ENCODE results near the gene PANK4. TPM values are rescaled to one million over a fixed set of nuclear protein-coding genes. Genes with fewer than 3 reads are reported as not detected.

Gene PANK4
- total RNA-seq, 3 donors from 2014 or later, result 38.4 to 40.5 (median 40.0) TPM

- Mint-ChIP-seq H3K36me3 (ENCODE audit: insufficient read depth) (no peaks in the 10 kb centered on the region), H3K4me3 (no peak overlapping the region), H3K4me1 (ENCODE audit: low read depth) (peaks cover 29% of the 10 kb centered on the region), H3K27me3 (ENCODE audit: low read depth) (no peaks in the 10 kb centered on the region), H3K9me3 (no peaks in the 10 kb centered on the region)
- ATAC-seq, result no peak
- DNase-seq, result no peak
Measured at GRCh38 chr1:2544093-2544874, 17.9 kb upstream of the PANK4 start.

- no peak for ATAC-seq
- H3K27me3 Mint-ChIP-seq (ENCODE audit: low read depth), result no peaks in the 10 kb centered on the region
- DNase-seq, result peak; percentile 36
- no peaks in the 10 kb centered on the region for H3K36me3 Mint-ChIP-seq (ENCODE audit: insufficient read depth)
- no peak overlapping the region for H3K4me3 Mint-ChIP-seq
- H3K9me3 Mint-ChIP-seq, result no peaks in the 10 kb centered on the region
- H3K4me1 Mint-ChIP-seq (ENCODE audit: low read depth), result peaks cover 23% of the 10 kb centered on the region
Measured at GRCh38 chr1:2543543-2544092, 17.2 kb upstream of the PANK4 start.

- Mint-ChIP-seq H3K4me3 (no peak overlapping the region), H3K4me1 (ENCODE audit: low read depth) (peaks cover 13% of the 10 kb centered on the region), H3K36me3 (ENCODE audit: insufficient read depth) (no peaks in the 10 kb centered on the region), H3K9me3 (no peaks in the 10 kb centered on the region), H3K27me3 (ENCODE audit: low read depth) (no peaks in the 10 kb centered on the region)
- DNase-seq (no peak), ATAC-seq (no peak)
Measured at GRCh38 chr1:2542246-2542915, 16.0 kb upstream of the PANK4 start.

- Mint-ChIP-seq H3K4me3 (peak overlapping the region; percentile 26), H3K27me3 (ENCODE audit: low read depth) (no peaks in the 10 kb centered on the region), H3K36me3 (ENCODE audit: insufficient read depth) (no peaks in the 10 kb centered on the region), H3K9me3 (no peaks in the 10 kb centered on the region), H3K4me1 (ENCODE audit: low read depth) (peaks cover 11% of the 10 kb centered on the region)
- ATAC-seq, result no peak
- DNase-seq, result no peak
Measured at GRCh38 chr1:2541619-2542245, 15.3 kb upstream of the PANK4 start.

GRCh38 chr1:2540816-2541492 lies 14.6 kb upstream of the PANK4 start:
- H3K9me3 Mint-ChIP-seq, result no peaks in the 10 kb centered on the region
- peaks cover 11% of the 10 kb centered on the region for H3K4me1 Mint-ChIP-seq (ENCODE audit: low read depth)
- no peaks in the 10 kb centered on the region for H3K36me3 Mint-ChIP-seq (ENCODE audit: insufficient read depth)
- ATAC-seq (no peak), DNase-seq (no peak)
- no peaks in the 10 kb centered on the region for H3K27me3 Mint-ChIP-seq (ENCODE audit: low read depth)
- no peak overlapping the region for H3K4me3 Mint-ChIP-seq

GRCh38 chr1:2539312-2539907 lies 13.0 kb upstream of the PANK4 start:
- Mint-ChIP-seq H3K4me3 (no peak overlapping the region), H3K4me1 (ENCODE audit: low read depth) (peaks cover 8% of the 10 kb centered on the region), H3K9me3 (no peaks in the 10 kb centered on the region), H3K27me3 (ENCODE audit: low read depth) (peaks cover 3% of the 10 kb centered on the region), H3K36me3 (ENCODE audit: insufficient read depth) (no peaks in the 10 kb centered on the region)
- DNase-seq (no peak), ATAC-seq (peak; percentile 39 to 47)

GRCh38 chr1:2538872-2539271 lies 12.5 kb upstream of the PANK4 start:
- H3K36me3 Mint-ChIP-seq (ENCODE audit: insufficient read depth), result no peaks in the 10 kb centered on the region
- no peaks in the 10 kb centered on the region for H3K9me3 Mint-ChIP-seq
- H3K27me3 Mint-ChIP-seq (ENCODE audit: low read depth), result peaks cover 5% of the 10 kb centered on the region
- ATAC-seq, result no peak
- H3K4me1 Mint-ChIP-seq (ENCODE audit: low read depth), result peaks cover 4% of the 10 kb centered on the region
- DNase-seq, result no peak
- no peak overlapping the region for H3K4me3 Mint-ChIP-seq

- Mint-ChIP-seq H3K9me3 (no peaks in the 10 kb centered on the region), H3K36me3 (ENCODE audit: insufficient read depth) (no peaks in the 10 kb centered on the region), H3K4me3 (no peak overlapping the region), H3K4me1 (ENCODE audit: low read depth) (peaks cover 4% of the 10 kb centered on the region), H3K27me3 (ENCODE audit: low read depth) (peaks cover 8% of the 10 kb centered on the region)
- no peak for ATAC-seq
- no peak for DNase-seq
Measured at GRCh38 chr1:2538376-2538775, 12.0 kb upstream of the PANK4 start.

GRCh38 chr1:2537784-2538115 lies 11.4 kb upstream of the PANK4 start:
- ATAC-seq (no peak), DNase-seq (no peak)
- H3K9me3 Mint-ChIP-seq, result no peaks in the 10 kb centered on the region
- no peak overlapping the region for H3K4me3 Mint-ChIP-seq
- H3K27me3 Mint-ChIP-seq (ENCODE audit: low read depth), result peaks cover 12% of the 10 kb centered on the region
- H3K4me1 Mint-ChIP-seq (ENCODE audit: low read depth), result peaks cover 4% of the 10 kb centered on the region
- no peaks in the 10 kb centered on the region for H3K36me3 Mint-ChIP-seq (ENCODE audit: insufficient read depth)

GRCh38 chr1:2535981-2536380 lies 9.6 kb upstream of the PANK4 start:
- Mint-ChIP-seq H3K36me3 (ENCODE audit: insufficient read depth) (no peaks in the 10 kb centered on the region), H3K4me1 (ENCODE audit: low read depth) (peaks cover 2% of the 10 kb centered on the region), H3K9me3 (no peaks in the 10 kb centered on the region), H3K4me3 (no peak overlapping the region), H3K27me3 (ENCODE audit: low read depth) (peaks cover 21% of the 10 kb centered on the region)
- no peak for DNase-seq
- no peak for ATAC-seq

- Mint-ChIP-seq H3K4me3 (no peak overlapping the region), H3K9me3 (no peaks in the 10 kb centered on the region), H3K27me3 (ENCODE audit: low read depth) (peaks cover 25% of the 10 kb centered on the region), H3K36me3 (ENCODE audit: insufficient read depth) (no peaks in the 10 kb centered on the region), H3K4me1 (ENCODE audit: low read depth) (peaks cover 7% of the 10 kb centered on the region)
- ATAC-seq (no peak), DNase-seq (no peak)
Measured at GRCh38 chr1:2535455-2535854, 9.1 kb upstream of the PANK4 start.

- no peaks in the 10 kb centered on the region for H3K9me3 Mint-ChIP-seq
- H3K4me1 Mint-ChIP-seq (ENCODE audit: low read depth), result peaks cover 7% of the 10 kb centered on the region
- ATAC-seq (no peak), DNase-seq (no peak)
- H3K36me3 Mint-ChIP-seq (ENCODE audit: insufficient read depth), result no peaks in the 10 kb centered on the region
- no peak overlapping the region for H3K4me3 Mint-ChIP-seq
- H3K27me3 Mint-ChIP-seq (ENCODE audit: low read depth), result peaks cover 25% of the 10 kb centered on the region
Measured at GRCh38 chr1:2534687-2535441, 8.5 kb upstream of the PANK4 start.

- Mint-ChIP-seq H3K4me1 (ENCODE audit: low read depth) (peaks cover 7% of the 10 kb centered on the region), H3K9me3 (no peaks in the 10 kb centered on the region), H3K36me3 (ENCODE audit: insufficient read depth) (no peaks in the 10 kb centered on the region), H3K27me3 (ENCODE audit: low read depth) (peaks cover 25% of the 10 kb centered on the region), H3K4me3 (no peak overlapping the region)
- DNase-seq (no peak), ATAC-seq (no peak)
Measured at GRCh38 chr1:2534315-2534686, 7.9 kb upstream of the PANK4 start.
